ENCODE data around the gene RGS7.
A peak's percentile ranks its signal among the peaks of the same experiment; 100 is the strongest.

RGS7 gene

DNA sequence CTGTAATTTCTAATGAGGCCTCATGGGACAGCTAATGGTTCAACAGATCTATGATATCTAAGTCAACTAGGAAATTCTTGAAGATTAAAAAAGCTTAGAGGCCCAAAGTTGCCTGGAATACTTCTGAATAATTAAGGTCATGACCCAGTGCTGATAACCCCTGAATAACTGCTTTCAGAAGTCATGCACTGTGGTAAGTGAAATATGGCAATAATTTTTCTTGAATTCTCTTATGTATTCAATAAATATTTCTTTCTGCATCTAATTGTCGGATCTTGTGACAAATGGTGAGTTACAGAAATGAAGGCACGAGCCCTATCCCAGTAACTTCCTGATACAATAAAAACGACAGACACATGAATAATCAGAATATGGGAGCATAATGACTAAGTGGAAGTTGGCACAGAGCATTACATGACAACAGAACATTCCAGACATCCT lies 525.8 kb downstream of the RGS7 start:
- peak; percentile 61 for DNase-seq (ENCODE audit: low read depth)

DNA sequence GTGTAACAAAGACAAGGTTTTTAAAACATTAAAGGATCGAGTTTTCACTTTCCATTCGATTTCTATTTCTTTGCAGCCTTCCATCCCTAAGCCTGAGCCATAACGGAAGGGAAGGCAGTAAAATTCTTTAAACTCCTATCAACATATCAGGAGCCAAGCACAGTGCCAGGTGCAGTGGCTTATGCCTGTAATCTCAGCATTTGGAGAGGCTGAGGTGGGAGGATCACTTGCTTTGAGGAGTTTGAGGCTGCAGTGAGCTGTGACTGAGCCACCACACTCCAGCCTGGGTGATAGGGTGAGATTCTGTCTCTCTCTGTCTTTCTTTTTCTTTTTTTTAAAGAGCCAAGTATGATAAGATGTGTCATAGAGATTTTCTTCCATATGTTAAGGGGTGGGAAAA lies 527.5 kb downstream of the RGS7 start:
- DNase-seq (ENCODE audit: low read depth): no peak

DNA sequence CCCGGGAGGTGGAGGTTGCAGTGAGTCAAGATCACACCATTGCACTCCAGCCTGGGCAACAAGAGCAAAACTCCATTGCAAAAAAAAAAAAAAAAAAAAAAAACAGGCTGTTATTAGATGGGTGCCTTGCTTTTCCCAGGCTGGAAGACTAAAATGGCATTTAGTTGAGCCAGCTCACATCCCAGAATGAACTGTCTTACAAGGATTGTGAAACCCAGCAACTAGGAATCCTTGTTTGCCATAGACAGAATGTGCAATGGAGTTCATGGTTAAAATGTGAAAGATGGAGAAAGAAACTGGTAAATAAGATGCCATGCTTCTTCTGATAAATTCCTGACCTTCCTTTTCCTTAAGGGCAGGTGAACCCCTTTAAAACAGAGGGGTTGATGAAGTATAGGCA lies 529.2 kb downstream of the RGS7 start:
- DNase-seq (ENCODE audit: low read depth): no peak

DNA sequence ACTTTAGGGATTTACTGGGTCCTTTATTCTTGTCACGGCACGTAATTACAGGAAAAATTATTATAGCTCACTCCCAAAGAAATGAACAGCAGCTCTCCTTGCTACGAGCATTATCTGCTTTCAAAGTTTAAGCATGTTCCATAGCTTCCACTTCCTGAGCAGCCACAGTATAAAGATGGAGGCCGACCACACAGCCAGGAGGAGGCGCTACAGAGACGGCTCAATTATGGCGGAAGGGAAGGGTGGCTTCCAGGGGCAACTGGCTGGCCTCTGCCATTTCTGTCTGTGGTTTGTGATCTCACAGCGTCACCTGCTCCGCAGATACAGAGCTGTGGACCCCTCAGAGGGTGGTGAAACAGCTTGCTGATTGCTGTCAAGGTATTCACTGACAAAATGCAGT lies 532.8 kb downstream of the RGS7 start:
- no peak for DNase-seq (ENCODE audit: low read depth)

DNA sequence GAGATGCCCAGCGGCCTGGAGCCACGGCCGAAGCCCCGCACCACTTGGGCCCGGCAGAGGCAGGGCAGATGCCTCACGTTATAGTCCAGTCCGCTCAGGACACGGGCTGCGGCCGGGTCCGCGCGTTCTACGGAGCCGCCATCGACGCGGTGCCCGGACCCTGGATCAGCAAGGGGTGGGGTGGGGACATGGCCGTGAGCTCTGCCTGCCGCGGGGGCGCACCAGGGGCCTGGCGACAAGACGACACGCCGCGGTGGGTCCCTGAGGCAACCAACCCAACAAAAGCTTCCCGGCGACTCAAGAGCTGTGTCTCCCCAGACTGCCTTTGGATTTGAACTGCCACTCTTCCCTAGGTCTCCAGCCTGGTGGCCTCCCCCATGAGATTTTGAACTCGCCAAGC lies 533.6 kb downstream of the RGS7 start:
- DNase-seq (ENCODE audit: low read depth): no peak

- DNase-seq (ENCODE audit: low read depth): no peak
Measured at GRCh38 chr1:240821925-240822324, 535.1 kb downstream of the RGS7 start.

GRCh38 chr1:240820816-240821215 lies 536.2 kb downstream of the RGS7 start:
- no peak for DNase-seq (ENCODE audit: low read depth)

- no peak for DNase-seq (ENCODE audit: low read depth)
Measured at GRCh38 chr1:240816472-240816871, 540.5 kb downstream of the RGS7 start.

DNA sequence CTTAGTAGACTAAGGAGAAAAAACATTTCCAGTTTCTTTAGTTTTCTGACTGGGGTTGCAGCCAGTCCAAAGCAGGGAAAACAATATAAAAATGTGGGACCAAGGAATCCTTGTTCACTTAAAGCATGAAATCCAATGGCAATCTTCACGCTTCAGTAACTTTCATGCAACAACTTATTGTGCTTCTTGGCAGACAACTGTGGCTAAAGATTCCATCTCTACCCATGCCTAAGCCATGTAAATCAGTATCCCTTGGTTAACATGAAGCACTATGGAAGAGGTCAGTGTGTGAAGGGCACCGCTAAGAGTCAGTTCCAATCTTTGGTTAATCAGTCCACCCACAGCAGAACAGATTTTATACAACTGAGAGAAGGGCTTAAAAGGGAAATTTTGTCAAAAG lies 543.3 kb downstream of the RGS7 start:
- DNase-seq (ENCODE audit: low read depth): no peak

- no peak for DNase-seq (ENCODE audit: low read depth)
Measured at GRCh38 chr1:240811256-240811655, 545.7 kb downstream of the RGS7 start.

GRCh38 chr1:240808381-240808780 lies 548.6 kb downstream of the RGS7 start:
- no peak for DNase-seq (ENCODE audit: low read depth)

DNA sequence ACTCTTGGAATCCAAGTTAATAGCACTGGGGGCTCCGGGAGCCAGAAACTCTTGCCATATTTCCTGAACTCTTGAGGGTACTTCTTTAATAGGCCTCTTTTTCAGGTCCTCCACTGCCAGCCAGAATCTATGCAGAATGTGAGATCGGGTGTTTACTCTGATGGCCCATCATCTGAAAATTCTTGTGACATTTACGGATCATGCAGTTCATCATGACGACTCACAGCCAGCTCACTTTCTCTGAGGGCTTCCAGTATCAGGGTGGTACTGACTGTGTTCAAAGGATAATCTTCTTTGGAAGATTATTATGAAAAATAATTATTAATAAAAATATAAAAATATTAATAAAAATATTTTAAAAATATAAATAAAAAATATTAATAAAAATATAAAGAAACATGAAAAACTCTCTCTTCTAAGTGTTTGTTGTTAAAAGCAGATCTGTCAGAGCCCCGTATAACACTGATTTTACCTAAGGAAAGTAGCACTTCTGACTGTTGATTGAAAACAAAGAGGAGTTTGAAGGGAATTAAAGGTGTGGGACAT lies 550.7 kb downstream of the RGS7 start:
- DNase-seq (ENCODE audit: low read depth): no peak

- peak; percentile 34 for DNase-seq (ENCODE audit: low read depth)
Measured at GRCh38 chr1:240804475-240804874, 552.5 kb downstream of the RGS7 start.

- DNase-seq (ENCODE audit: low read depth): peak; percentile 27
Measured at GRCh38 chr1:240803151-240803550, 553.9 kb downstream of the RGS7 start.

GRCh38 chr1:240802271-240802670 lies 554.7 kb downstream of the RGS7 start:
- no peak for DNase-seq (ENCODE audit: low read depth)

DNA sequence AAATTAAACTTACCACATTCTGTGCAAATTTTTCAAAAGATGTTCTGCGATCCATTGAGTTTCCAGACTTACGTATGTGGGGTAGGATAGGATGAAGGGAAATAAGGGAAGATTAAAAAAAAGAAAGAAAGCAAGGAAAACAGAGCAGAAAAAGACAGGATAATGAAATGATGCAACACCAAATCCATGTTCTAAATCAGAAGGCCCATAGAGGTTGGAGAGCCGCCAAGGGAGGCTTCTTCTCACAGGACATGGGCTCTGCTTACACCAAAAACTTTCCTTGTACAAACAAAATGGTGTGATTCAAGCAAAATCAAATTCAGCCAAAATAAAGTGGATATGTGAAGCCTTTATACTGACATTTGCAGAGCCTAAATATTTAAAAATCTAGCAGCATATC lies 555.6 kb downstream of the RGS7 start:
- DNase-seq (ENCODE audit: low read depth): peak; percentile 71

- DNase-seq (ENCODE audit: low read depth): no peak
Measured at GRCh38 chr1:240800291-240800690, 556.7 kb downstream of the RGS7 start.

- no peak for DNase-seq (ENCODE audit: low read depth)
Measured at GRCh38 chr1:240797050-240797449, 560.0 kb downstream of the RGS7 start.

- no peak for DNase-seq (ENCODE audit: low read depth)
Measured at GRCh38 chr1:240794046-240794843, 562.8 kb downstream of the RGS7 start.

- DNase-seq (ENCODE audit: low read depth): no peak
Measured at GRCh38 chr1:240792915-240793529, 564.0 kb downstream of the RGS7 start.

- DNase-seq (ENCODE audit: low read depth): peak; percentile 16
Measured at GRCh38 chr1:240790856-240791255, 566.1 kb downstream of the RGS7 start.

GRCh38 chr1:240786880-240787279 lies 570.1 kb downstream of the RGS7 start:
- no peak for DNase-seq (ENCODE audit: low read depth)

DNA sequence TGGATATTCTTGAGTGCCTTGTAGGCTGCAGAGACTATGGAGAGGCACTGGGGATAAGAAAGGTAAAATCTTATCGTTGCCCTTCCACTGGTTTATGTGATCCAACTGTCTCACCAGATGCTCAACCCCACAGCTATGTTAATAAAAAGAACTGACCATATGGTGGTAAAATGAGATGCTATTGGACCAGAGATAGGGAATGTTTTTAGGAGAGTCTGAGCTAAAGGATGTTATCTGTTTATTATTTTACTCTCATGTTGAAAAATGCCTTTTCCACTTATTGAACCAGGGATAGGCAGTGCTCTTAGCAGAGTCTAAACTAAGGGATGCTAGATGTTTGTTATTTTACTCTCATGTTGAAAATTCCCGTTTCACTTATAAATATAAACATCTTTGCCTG lies 572.2 kb downstream of the RGS7 start:
- DNase-seq (ENCODE audit: low read depth): no peak
